A673 (cell line): ENCODE results near the gene SLC47A2. TPM values are rescaled to one million over a fixed set of nuclear protein-coding genes. Genes with fewer than 3 reads are reported as not detected.

ENCODE experiments used
- BruUV-seq: library from RNA; stranded (reverse); fragments of 400-500 nt; replicated peaks from 2 replicates; lab custom pipeline; 2021; lab: Mats Ljungman, UMichigan
- CTCF ChIA-PET: fragments of 300-600 bp; sonication (Branson Sonifier 250); formaldehyde crosslinking; loops from one replicate; lab custom pipeline; 2022; ENCODE audit warnings: antibody characterized with exemption; lab: Charles Lee
- POLR2A ChIA-PET: fragments of 300-600 bp; sonication (Branson Sonifier 250); formaldehyde crosslinking; loops from one replicate; lab custom pipeline; 2022; ENCODE audit warnings: antibody characterized with exemption; ENCODE audit not compliant: low non-redundant PET; lab: Charles Lee
- DNase-seq: peaks from one replicate; pipeline ENCODE4 v3.0.0-alpha.2; 2015; ENCODE audit warnings: low spot score
- H3K27ac ChIP-seq: fragments of 200-600 bp; sonication (generic); 2 replicates; pipeline ENCODE4 v1.5.1; 2016; ENCODE audit warnings: mixed run types, low read depth, mild to moderate bottlenecking, mixed read lengths, antibody characterized with exemption, low read length; ENCODE audit not compliant: poor library complexity, severe bottlenecking
- H3K27me3 ChIP-seq: fragments of 200-600 bp; sonication (generic); replicated peaks from 2 replicates; pipeline ENCODE4 v1.6.1; 2017; ENCODE audit warnings: mixed run types, low read depth, mild to moderate bottlenecking, mixed read lengths, antibody characterized with exemption, low read length; ENCODE audit not compliant: insufficient read depth, poor library complexity
- H3K36me3 ChIP-seq: fragments of 200-600 bp; sonication (generic); 2 replicates; pipeline ENCODE4 v1.6.1; 2016; ENCODE audit warnings: mixed run types, mild to moderate bottlenecking, mixed read lengths, antibody characterized with exemption, low read length; ENCODE audit not compliant: insufficient read depth, poor library complexity, severe bottlenecking
- H3K4me1 ChIP-seq: fragments of 200-600 bp; sonication (generic); 2 replicates; pipeline ENCODE4 v1.6.1; 2017; ENCODE audit warnings: mixed run types, mild to moderate bottlenecking, mixed read lengths, antibody characterized with exemption, low read length; ENCODE audit not compliant: insufficient read depth, poor library complexity, severe bottlenecking
- H3K4me3 ChIP-seq: fragments of 200-600 bp; sonication (generic); 2 replicates; pipeline ENCODE4 v1.5.1; 2016; ENCODE audit warnings: low read depth, mixed run types, mild to moderate bottlenecking, mixed read lengths, low read length; ENCODE audit not compliant: poor library complexity, severe bottlenecking
- H3K9me3 ChIP-seq: fragments of 200-600 bp; sonication (generic); 2 replicates; pipeline ENCODE4 v1.6.1; 2016; ENCODE audit warnings: mixed run types, low read depth, mild to moderate bottlenecking, mixed read lengths, antibody characterized with exemption, low read length; ENCODE audit not compliant: poor library complexity, severe bottlenecking
- CTCF ChIP-seq: fragments of 300-800, 200-600 bp; sonication (generic); conservative IDR thresholded peaks from 2 replicates; pipeline ENCODE4 v1.5.1; 2017; ENCODE audit warnings: low read depth, mild to moderate bottlenecking, antibody characterized with exemption, low read length, moderate library complexity, mixed read lengths
- EZH2 ChIP-seq: fragments of 200-600 bp; sonication (generic); IDR thresholded peaks from 2 replicates; pipeline ENCODE4 v1.6.1; 2017; ENCODE audit warnings: borderline replicate concordance, low read depth, mild to moderate bottlenecking, mixed read lengths, antibody characterized with exemption, low read length; ENCODE audit not compliant: poor library complexity, severe bottlenecking
- intact Hi-C: fragments of 100-400 bp; cut with micrococcal nuclease; formaldehyde crosslinking; loops from one replicate; pipeline ENCODE4 v1.10.0; 2022; ENCODE audit not compliant: unreplicated experiment
- total RNA-seq: library from RNA; stranded (reverse); gene quantifications from 2 replicates; pipeline ENCODE4 v1.2.3, GENCODE V29; 2021

The SLC47A2 gene
- total RNA-seq, 1 experiment from 2014 or later, result not detected

GRCh38 chr17:19753051-19753509 is 36.7 kb upstream of the SLC47A2 start:
- no peak for DNase-seq
- TF ChIP-seq CTCF (no peak), EZH2 (no peak)
- intact Hi-C loops, result no loop called here
- Histone ChIP-seq H3K9me3 (no peaks in the 10 kb centered on the region), H3K4me1 (no peaks in the 10 kb centered on the region), H3K36me3 (no peaks in the 10 kb centered on the region), H3K27me3 (no peaks in the 10 kb centered on the region), H3K27ac (no peak overlapping the region), H3K4me3 (no peak overlapping the region)
- ChIA-PET CTCF (interaction anchor here (1.2 kb wide), 1 partner anchor 9 kb away, joined by 3 read pairs; no protein-coding TSS in a partner anchor), POLR2A (no interaction called here)
- BruUV-seq, result no TSS peak

- no peaks in the 10 kb centered on the region for H3K9me3 ChIP-seq
- H3K36me3 ChIP-seq, result no peaks in the 10 kb centered on the region
- no peak for DNase-seq
- no peaks in the 10 kb centered on the region for H3K4me1 ChIP-seq
- no peak overlapping the region for H3K4me3 ChIP-seq
- BruUV-seq, result no TSS peak
- CTCF ChIA-PET, result interaction anchor here (0.6 to 1.2 kb wide), 3 partner anchors 10 to 12 kb away, joined by 3 read pairs; no protein-coding TSS in a partner anchor
- TF ChIP-seq EZH2 (no peak), CTCF (no peak)
- POLR2A ChIA-PET, result no interaction called here
- intact Hi-C loops, result no loop called here
- H3K27ac ChIP-seq, result no peak overlapping the region
- no peaks in the 10 kb centered on the region for H3K27me3 ChIP-seq
Measured at GRCh38 chr17:19752216-19753050, 36.0 kb upstream of the SLC47A2 start.

GRCh38 chr17:19750835-19751234 is 34.5 kb upstream of the SLC47A2 start:
- BruUV-seq, result no TSS peak
- no peaks in the 10 kb centered on the region for H3K9me3 ChIP-seq
- CTCF ChIA-PET, result no interaction called here
- intact Hi-C loops, result no loop called here
- no peaks in the 10 kb centered on the region for H3K36me3 ChIP-seq
- POLR2A ChIA-PET, result no interaction called here
- no peaks in the 10 kb centered on the region for H3K4me1 ChIP-seq
- no peaks in the 10 kb centered on the region for H3K27me3 ChIP-seq
- no peak overlapping the region for H3K27ac ChIP-seq
- no peak overlapping the region for H3K4me3 ChIP-seq
- TF ChIP-seq CTCF, result no peak
- no peak for TF ChIP-seq EZH2
- DNase-seq, result no peak
